HEK293 (cell line): Measurements from ENCODE around the gene CD44.

Experiments
- CTCF ChIA-PET: fragments of 350-600 bp; formaldehyde crosslinking; extraction: SDS; loops from one replicate; lab custom pipeline; 2021; ENCODE audit warnings: antibody characterized with exemption; lab: Yijun Ruan, JAX
- POLR2A ChIA-PET: fragments of 300-600 bp; formaldehyde crosslinking; extraction: SDS; loops from one replicate; lab custom pipeline; 2020; ENCODE audit warnings: antibody characterized with exemption, inconsistent platforms; lab: Yijun Ruan, JAX
- H3K27ac ChIP-seq: fragments of 200-500 bp; sonication (Bioruptor generic); 2 replicates; pipeline ENCODE4 v1.5.1; 2014; ENCODE audit warnings: low read depth, low read length, control low read depth, inconsistent platforms; ENCODE audit errors: extremely low read depth
- H3K36me3 ChIP-seq, 2 experiments: fragments of 200-500 bp in 1 of 2; sonication (Bioruptor generic) in 1 of 2; 1 replicate in 1 of 2; 2 replicates in 1 of 2; pipeline ENCODE4 v1.5.1; 2014 to 2017; ENCODE audit warnings: inconsistent platforms in 2 of 2, low read length in 2 of 2; ENCODE audit not compliant: control insufficient read depth in 2 of 2, insufficient read depth in 1 of 2
- H3K4me1 ChIP-seq: fragments of 200-500 bp; sonication (Bioruptor generic); 2 replicates; pipeline ENCODE4 v1.5.1; 2014; ENCODE audit warnings: mild to moderate bottlenecking, low read length, inconsistent platforms; ENCODE audit not compliant: control insufficient read depth, insufficient read depth
- H3K4me3 ChIP-seq: 2 replicates; pipeline ENCODE4 v1.5.1; 2011; ENCODE audit warnings: low read depth, mild to moderate bottlenecking, control low read depth, low read length, moderate library complexity
- H3K9me3 ChIP-seq: fragments of 200-500 bp; sonication (Bioruptor generic); 2 replicates; pipeline ENCODE4 v1.5.1; 2014; ENCODE audit warnings: low read depth, low read length, inconsistent platforms; ENCODE audit not compliant: control insufficient read depth, insufficient read depth
- KLF1 ChIP-seq: fragments of 450-650 bp; formaldehyde crosslinking; IDR thresholded peaks from 2 replicates; pipeline ENCODE4 v1.5.1; 2016; ENCODE audit warnings: missing biosample characterization, missing genetic modification characterization
- SCRT1 ChIP-seq: fragments of 450-650 bp; formaldehyde crosslinking; IDR thresholded peaks from 2 replicates; pipeline ENCODE4 v1.5.1; 2016; ENCODE audit warnings: missing biosample characterization, missing genetic modification characterization, borderline replicate concordance
- SCRT2 ChIP-seq: fragments of 450-650 bp; formaldehyde crosslinking; IDR thresholded peaks from 2 replicates; pipeline ENCODE4 v1.5.1; 2016; ENCODE audit warnings: missing biosample characterization, missing genetic modification characterization
- ZBTB20 ChIP-seq: fragments of 450-650 bp; formaldehyde crosslinking; IDR thresholded peaks from 2 replicates; pipeline ENCODE4 v1.5.1; 2016; ENCODE audit warnings: missing biosample characterization, missing genetic modification characterization
- ZBTB48 ChIP-seq: fragments of 450-650 bp; formaldehyde crosslinking; IDR thresholded peaks from 2 replicates; pipeline ENCODE4 v1.5.1; 2016; ENCODE audit warnings: missing biosample characterization, missing genetic modification characterization
- ZNF132 ChIP-seq: fragments of 450-650 bp; formaldehyde crosslinking; IDR thresholded peaks from 2 replicates; pipeline ENCODE4 v1.5.1; 2017; ENCODE audit warnings: missing biosample characterization, missing genetic modification characterization, borderline replicate concordance
- ZNF214 ChIP-seq: fragments of 450-650 bp; formaldehyde crosslinking; IDR thresholded peaks from 2 replicates; pipeline ENCODE4 v1.5.1; 2017; ENCODE audit warnings: missing biosample characterization, mild to moderate bottlenecking, missing genetic modification characterization, borderline replicate concordance
- ZNF529 ChIP-seq: fragments of 450-650 bp; formaldehyde crosslinking; IDR thresholded peaks from 2 replicates; pipeline ENCODE4 v1.5.1; 2017; ENCODE audit warnings: missing genetic modification characterization, missing biosample characterization; ENCODE audit not compliant: insufficient replicate concordance
- ZNF596 ChIP-seq: fragments of 450-650 bp; IDR thresholded peaks from 2 replicates; pipeline ENCODE4 v1.5.0; 2018; ENCODE audit warnings: missing biosample characterization, mild to moderate bottlenecking, missing genetic modification characterization, moderate library complexity
- ZNF621 ChIP-seq: fragments of 450-650 bp; formaldehyde crosslinking; IDR thresholded peaks from 2 replicates; pipeline ENCODE4 v1.5.1; 2017; ENCODE audit warnings: missing biosample characterization, missing genetic modification characterization
- ZNF654 ChIP-seq: fragments of 450-650 bp; formaldehyde crosslinking; IDR thresholded peaks from 2 replicates; pipeline ENCODE4 v1.5.1; 2016; ENCODE audit warnings: low read depth, missing biosample characterization, missing genetic modification characterization
- ZNF707 ChIP-seq: fragments of 450-650 bp; formaldehyde crosslinking; IDR thresholded peaks from 2 replicates; pipeline ENCODE4 v1.5.1; 2016; ENCODE audit warnings: missing biosample characterization, missing genetic modification characterization
- ZSCAN23 ChIP-seq: fragments of 450-650 bp; formaldehyde crosslinking; IDR thresholded peaks from 2 replicates; pipeline ENCODE4 v1.5.1; 2016; ENCODE audit warnings: missing biosample characterization, missing genetic modification characterization
- TF ChIP-seq, protein P1 (sequence below): fragments of 450-650 bp; formaldehyde crosslinking; IDR thresholded peaks from 2 replicates; pipeline ENCODE4 v1.5.1; 2017; ENCODE audit warnings: missing biosample characterization, missing genetic modification characterization
- TF ChIP-seq, protein P2 (sequence below): fragments of 450-650 bp; formaldehyde crosslinking; IDR thresholded peaks from 2 replicates; pipeline ENCODE4 v1.5.1; 2016; ENCODE audit warnings: missing biosample characterization, missing genetic modification characterization
- TF ChIP-seq, protein P3 (sequence below): fragments of 450-650 bp; formaldehyde crosslinking; IDR thresholded peaks from 2 replicates; pipeline ENCODE4 v1.5.1; 2016; ENCODE audit warnings: missing biosample characterization, missing genetic modification characterization
- TF ChIP-seq, protein P4 (sequence below): sonication (generic); formaldehyde crosslinking; IDR thresholded peaks from 2 replicates; pipeline ENCODE4 v1.8.1; 2022; ENCODE audit warnings: mild to moderate bottlenecking, moderate library complexity, missing genetic modification reagents
- TF ChIP-seq, protein P5 (sequence below): fragments of 450-650 bp; formaldehyde crosslinking; IDR thresholded peaks from 2 replicates; pipeline ENCODE4 v1.5.1; 2016; ENCODE audit warnings: missing biosample characterization, missing genetic modification characterization
- TF ChIP-seq, protein P6 (sequence below): fragments of 450-650 bp; formaldehyde crosslinking; IDR thresholded peaks from 2 replicates; pipeline ENCODE4 v1.5.1; 2016; ENCODE audit warnings: missing biosample characterization, missing genetic modification characterization

The CD44 gene

DNA sequence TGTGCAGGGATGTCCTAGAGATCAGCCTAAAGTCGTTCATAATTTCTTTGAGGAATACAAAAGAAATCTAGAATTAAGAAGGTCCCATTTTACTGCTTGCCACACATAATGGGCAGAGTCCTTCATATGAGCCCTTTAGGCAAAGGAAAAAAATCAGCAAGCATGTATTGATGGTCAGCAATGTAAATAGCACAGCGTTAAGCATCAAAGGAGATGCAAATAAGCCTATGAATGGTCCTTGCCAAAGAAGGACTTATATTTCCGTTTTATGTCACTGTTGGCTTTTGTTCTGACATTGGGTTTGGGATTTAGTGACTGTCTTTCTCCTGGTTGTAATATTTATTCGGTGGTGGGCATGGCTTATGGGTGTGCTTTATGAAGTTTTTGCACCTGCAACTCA is 69.8 kb downstream of the CD44 start (continued):
- TF ChIP-seq ZNF214 (no peak), ZBTB48 (no peak), ZSCAN23 (no peak), ZNF132 (no peak), ZNF654 (no peak), ZBTB20 (tag by site-specific recombination) (no peak), ZNF707 (no peak), ZNF529 (tag by site-specific recombination) (no peak)
- TF ChIP-seq, protein P1, sequence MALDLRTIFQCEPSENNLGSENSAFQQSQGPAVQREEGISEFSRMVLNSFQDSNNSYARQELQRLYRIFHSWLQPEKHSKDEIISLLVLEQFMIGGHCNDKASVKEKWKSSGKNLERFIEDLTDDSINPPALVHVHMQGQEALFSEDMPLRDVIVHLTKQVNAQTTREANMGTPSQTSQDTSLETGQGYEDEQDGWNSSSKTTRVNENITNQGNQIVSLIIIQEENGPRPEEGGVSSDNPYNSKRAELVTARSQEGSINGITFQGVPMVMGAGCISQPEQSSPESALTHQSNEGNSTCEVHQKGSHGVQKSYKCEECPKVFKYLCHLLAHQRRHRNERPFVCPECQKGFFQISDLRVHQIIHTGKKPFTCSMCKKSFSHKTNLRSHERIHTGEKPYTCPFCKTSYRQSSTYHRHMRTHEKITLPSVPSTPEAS (tag by site-specific recombination) = no peak
- TF ChIP-seq, protein P2, sequence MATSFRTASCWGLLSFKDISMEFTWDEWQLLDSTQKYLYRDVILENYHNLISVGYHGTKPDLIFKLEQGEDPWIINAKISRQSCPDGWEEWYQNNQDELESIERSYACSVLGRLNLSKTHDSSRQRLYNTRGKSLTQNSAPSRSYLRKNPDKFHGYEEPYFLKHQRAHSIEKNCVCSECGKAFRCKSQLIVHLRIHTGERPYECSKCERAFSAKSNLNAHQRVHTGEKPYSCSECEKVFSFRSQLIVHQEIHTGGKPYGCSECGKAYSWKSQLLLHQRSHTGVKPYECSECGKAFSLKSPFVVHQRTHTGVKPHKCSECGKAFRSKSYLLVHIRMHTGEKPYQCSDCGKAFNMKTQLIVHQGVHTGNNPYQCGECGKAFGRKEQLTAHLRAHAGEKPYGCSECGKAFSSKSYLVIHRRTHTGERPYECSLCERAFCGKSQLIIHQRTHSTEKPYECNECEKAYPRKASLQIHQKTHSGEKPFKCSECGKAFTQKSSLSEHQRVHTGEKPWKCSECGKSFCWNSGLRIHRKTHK = no peak
- TF ChIP-seq, all 188 proteins: peak for 0

DNA sequence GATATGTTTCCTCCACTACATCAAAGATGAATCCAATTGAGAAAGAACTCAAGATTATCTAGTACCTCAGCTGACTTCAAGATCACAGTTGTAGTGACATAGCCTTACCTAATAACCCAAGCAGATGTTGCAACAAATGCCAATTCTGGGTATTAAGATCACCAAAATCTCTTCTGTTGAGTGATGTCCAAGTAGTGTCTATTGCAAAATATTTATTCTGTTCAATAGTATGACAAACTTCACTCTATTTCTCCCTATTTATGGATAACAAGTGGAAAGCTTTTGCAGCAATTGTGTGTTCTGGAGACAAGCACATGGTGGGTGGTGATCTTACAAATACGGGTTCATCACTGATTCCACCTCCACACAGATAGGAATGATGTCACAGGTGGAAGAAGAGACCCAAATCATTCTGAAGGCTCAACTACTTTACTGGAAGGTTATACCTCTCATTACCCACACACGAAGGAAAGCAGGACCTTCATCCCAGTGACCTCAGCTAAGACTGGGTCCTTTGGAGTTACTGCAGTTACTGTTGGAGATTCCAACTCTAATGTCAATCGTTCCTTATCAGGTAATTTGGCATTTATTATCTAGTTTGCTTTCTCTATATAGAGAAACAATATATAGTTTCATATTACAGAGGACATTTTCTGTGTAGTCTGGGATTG is 72.0 kb downstream of the CD44 start:
- Histone ChIP-seq H3K36me3 (no peaks in the 10 kb centered on the region), H3K4me3 (no peak overlapping the region), H3K27ac (no peak overlapping the region), H3K9me3 (no peaks in the 10 kb centered on the region), H3K4me1 (no peaks in the 10 kb centered on the region)
- TF ChIP-seq, protein P3, sequence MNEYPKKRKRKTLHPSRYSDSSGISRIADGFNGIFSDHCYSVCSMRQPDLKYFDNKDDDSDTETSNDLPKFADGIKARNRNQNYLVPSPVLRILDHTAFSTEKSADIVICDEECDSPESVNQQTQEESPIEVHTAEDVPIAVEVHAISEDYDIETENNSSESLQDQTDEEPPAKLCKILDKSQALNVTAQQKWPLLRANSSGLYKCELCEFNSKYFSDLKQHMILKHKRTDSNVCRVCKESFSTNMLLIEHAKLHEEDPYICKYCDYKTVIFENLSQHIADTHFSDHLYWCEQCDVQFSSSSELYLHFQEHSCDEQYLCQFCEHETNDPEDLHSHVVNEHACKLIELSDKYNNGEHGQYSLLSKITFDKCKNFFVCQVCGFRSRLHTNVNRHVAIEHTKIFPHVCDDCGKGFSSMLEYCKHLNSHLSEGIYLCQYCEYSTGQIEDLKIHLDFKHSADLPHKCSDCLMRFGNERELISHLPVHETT = no peak
- TF ChIP-seq SCRT1 = no peak
- TF ChIP-seq, protein P4, sequence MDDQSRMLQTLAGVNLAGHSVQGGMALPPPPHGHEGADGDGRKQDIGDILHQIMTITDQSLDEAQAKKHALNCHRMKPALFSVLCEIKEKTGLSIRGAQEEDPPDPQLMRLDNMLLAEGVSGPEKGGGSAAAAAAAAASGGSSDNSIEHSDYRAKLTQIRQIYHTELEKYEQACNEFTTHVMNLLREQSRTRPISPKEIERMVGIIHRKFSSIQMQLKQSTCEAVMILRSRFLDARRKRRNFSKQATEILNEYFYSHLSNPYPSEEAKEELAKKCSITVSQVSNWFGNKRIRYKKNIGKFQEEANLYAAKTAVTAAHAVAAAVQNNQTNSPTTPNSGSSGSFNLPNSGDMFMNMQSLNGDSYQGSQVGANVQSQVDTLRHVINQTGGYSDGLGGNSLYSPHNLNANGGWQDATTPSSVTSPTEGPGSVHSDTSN (CRISPR knock-in tag) = no peak
- no peak for TF ChIP-seq KLF1 (tag by site-specific recombination)
- no peak for TF ChIP-seq ZNF596
- no peak for TF ChIP-seq SCRT2 (tag by site-specific recombination)
- TF ChIP-seq, protein P5, sequence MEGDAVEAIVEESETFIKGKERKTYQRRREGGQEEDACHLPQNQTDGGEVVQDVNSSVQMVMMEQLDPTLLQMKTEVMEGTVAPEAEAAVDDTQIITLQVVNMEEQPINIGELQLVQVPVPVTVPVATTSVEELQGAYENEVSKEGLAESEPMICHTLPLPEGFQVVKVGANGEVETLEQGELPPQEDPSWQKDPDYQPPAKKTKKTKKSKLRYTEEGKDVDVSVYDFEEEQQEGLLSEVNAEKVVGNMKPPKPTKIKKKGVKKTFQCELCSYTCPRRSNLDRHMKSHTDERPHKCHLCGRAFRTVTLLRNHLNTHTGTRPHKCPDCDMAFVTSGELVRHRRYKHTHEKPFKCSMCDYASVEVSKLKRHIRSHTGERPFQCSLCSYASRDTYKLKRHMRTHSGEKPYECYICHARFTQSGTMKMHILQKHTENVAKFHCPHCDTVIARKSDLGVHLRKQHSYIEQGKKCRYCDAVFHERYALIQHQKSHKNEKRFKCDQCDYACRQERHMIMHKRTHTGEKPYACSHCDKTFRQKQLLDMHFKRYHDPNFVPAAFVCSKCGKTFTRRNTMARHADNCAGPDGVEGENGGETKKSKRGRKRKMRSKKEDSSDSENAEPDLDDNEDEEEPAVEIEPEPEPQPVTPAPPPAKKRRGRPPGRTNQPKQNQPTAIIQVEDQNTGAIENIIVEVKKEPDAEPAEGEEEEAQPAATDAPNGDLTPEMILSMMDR (tag by site-specific recombination) = no peak
- no peak for TF ChIP-seq ZNF621 (tag by site-specific recombination)
- TF ChIP-seq, protein P6, sequence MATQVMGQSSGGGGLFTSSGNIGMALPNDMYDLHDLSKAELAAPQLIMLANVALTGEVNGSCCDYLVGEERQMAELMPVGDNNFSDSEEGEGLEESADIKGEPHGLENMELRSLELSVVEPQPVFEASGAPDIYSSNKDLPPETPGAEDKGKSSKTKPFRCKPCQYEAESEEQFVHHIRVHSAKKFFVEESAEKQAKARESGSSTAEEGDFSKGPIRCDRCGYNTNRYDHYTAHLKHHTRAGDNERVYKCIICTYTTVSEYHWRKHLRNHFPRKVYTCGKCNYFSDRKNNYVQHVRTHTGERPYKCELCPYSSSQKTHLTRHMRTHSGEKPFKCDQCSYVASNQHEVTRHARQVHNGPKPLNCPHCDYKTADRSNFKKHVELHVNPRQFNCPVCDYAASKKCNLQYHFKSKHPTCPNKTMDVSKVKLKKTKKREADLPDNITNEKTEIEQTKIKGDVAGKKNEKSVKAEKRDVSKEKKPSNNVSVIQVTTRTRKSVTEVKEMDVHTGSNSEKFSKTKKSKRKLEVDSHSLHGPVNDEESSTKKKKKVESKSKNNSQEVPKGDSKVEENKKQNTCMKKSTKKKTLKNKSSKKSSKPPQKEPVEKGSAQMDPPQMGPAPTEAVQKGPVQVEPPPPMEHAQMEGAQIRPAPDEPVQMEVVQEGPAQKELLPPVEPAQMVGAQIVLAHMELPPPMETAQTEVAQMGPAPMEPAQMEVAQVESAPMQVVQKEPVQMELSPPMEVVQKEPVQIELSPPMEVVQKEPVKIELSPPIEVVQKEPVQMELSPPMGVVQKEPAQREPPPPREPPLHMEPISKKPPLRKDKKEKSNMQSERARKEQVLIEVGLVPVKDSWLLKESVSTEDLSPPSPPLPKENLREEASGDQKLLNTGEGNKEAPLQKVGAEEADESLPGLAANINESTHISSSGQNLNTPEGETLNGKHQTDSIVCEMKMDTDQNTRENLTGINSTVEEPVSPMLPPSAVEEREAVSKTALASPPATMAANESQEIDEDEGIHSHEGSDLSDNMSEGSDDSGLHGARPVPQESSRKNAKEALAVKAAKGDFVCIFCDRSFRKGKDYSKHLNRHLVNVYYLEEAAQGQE (tag by site-specific recombination) = no peak
- CTCF ChIA-PET = no interaction called here
- POLR2A ChIA-PET = no interaction called here
